Neuronal stem cell (in vitro differentiated cells): ENCODE results near the gene ATP6V1F.

Experiments used
- DNase-seq: peaks from one replicate; pipeline ENCODE4 v3.0.0-alpha.2; 2013; ENCODE audit warnings: low spot score
- H2AFZ ChIP-seq: one replicate; pipeline ENCODE4 v1.6.1; 2013; ENCODE audit warnings: mild to moderate bottlenecking, low read length, inconsistent platforms
- H2AK5ac ChIP-seq: 2 replicates; pipeline ENCODE4 v1.6.1; 2013; ENCODE audit warnings: low read depth, mild to moderate bottlenecking, inconsistent platforms, low read length, moderate library complexity, mixed read lengths
- H2BK120ac ChIP-seq: 2 replicates; pipeline ENCODE4 v1.6.1; 2013; ENCODE audit warnings: low read depth, mild to moderate bottlenecking, inconsistent platforms, low read length, moderate library complexity, mixed read lengths
- H2BK12ac ChIP-seq: one replicate; pipeline ENCODE4 v1.6.1; 2013; ENCODE audit warnings: low read length, inconsistent platforms
- H2BK15ac ChIP-seq: 2 replicates; pipeline ENCODE4 v1.6.1; 2013; ENCODE audit warnings: mild to moderate bottlenecking, low read length, inconsistent platforms, mixed read lengths
- H2BK5ac ChIP-seq: one replicate; pipeline ENCODE4 v1.6.1; 2013; ENCODE audit warnings: inconsistent platforms, mild to moderate bottlenecking, low read length, moderate library complexity
- H3K14ac ChIP-seq: one replicate; pipeline ENCODE4 v1.6.1; 2013; ENCODE audit warnings: low read length, inconsistent platforms
- H3K18ac ChIP-seq: 2 replicates; pipeline ENCODE4 v1.6.1; 2013; ENCODE audit warnings: low read length, inconsistent platforms
- H3K23ac ChIP-seq: 2 replicates; pipeline ENCODE4 v1.6.1; 2013; ENCODE audit warnings: low read depth, mild to moderate bottlenecking, mixed read lengths, low read length, inconsistent platforms; ENCODE audit not compliant: poor library complexity
- H3K27ac ChIP-seq: replicated peaks from 3 replicates; pipeline ENCODE4 v1.5.1; 2013; ENCODE audit warnings: low read length, inconsistent platforms
- H3K27me3 ChIP-seq, 3 experiments: 2 replicates each; pipeline ENCODE4 v1.6.1; 2013; ENCODE audit warnings: low read length in 3 of 3, mild to moderate bottlenecking in 2 of 3, inconsistent platforms in 1 of 3, low read depth in 1 of 3, mixed read lengths in 1 of 3, moderate library complexity in 1 of 3; ENCODE audit not compliant: control insufficient read depth in 3 of 3, insufficient read depth in 3 of 3
- H3K36me3 ChIP-seq, 2 donors: replicated peaks in 1 of 2; 2 replicates each; pipeline ENCODE4 v1.6.1; 2013; ENCODE audit warnings: low read length in 2 of 2; ENCODE audit not compliant: control insufficient read depth in 2 of 2, insufficient read depth in 2 of 2
- H3K4ac ChIP-seq: 2 replicates; pipeline ENCODE4 v1.6.1; 2013; ENCODE audit warnings: inconsistent platforms, mild to moderate bottlenecking, low read length, moderate library complexity
- H3K4me1 ChIP-seq, 2 donors: 1 replicate in 1 of 2; 2 replicates in 1 of 2; pipeline ENCODE4 v1.6.1; 2013; ENCODE audit warnings: low read length in 2 of 2, low read depth in 1 of 2; ENCODE audit not compliant: control insufficient read depth in 2 of 2, insufficient read depth in 1 of 2
- H3K4me2 ChIP-seq: one replicate; pipeline ENCODE4 v1.6.1; 2013; ENCODE audit warnings: mild to moderate bottlenecking, low read length, inconsistent platforms; ENCODE audit not compliant: insufficient read depth, poor library complexity, severe bottlenecking
- H3K4me3 ChIP-seq, 2 donors: 2 replicates each; pipeline ENCODE4 v1.5.1; 2013; ENCODE audit warnings: low read length in 2 of 2, mild to moderate bottlenecking in 2 of 2, inconsistent platforms in 1 of 2, moderate library complexity in 1 of 2
- H3K79me1 ChIP-seq: one replicate; pipeline ENCODE4 v1.6.1; 2013; ENCODE audit warnings: low read depth, mild to moderate bottlenecking, inconsistent platforms, low read length, moderate library complexity
- H3K9ac ChIP-seq: one replicate; pipeline ENCODE4 v1.6.1; 2013; ENCODE audit warnings: mild to moderate bottlenecking, low read depth, low read length, inconsistent platforms; ENCODE audit not compliant: poor library complexity
- H3K9me3 ChIP-seq, 2 donors: replicated peaks in 1 of 2; 2 replicates each; pipeline versions ENCODE3 to v1.6.1; 2013; ENCODE audit warnings: low read length in 2 of 2, mild to moderate bottlenecking in 2 of 2, inconsistent platforms in 1 of 2, low read depth in 1 of 2, mixed read lengths in 1 of 2, moderate library complexity in 1 of 2; ENCODE audit not compliant: control insufficient read depth in 2 of 2, insufficient read depth in 1 of 2
- H4K8ac ChIP-seq: one replicate; pipeline ENCODE4 v1.6.1; 2013; ENCODE audit warnings: low read depth, mild to moderate bottlenecking, inconsistent platforms, low read length, moderate library complexity
- H4K91ac ChIP-seq: one replicate; pipeline ENCODE4 v1.6.1; 2013; ENCODE audit warnings: low read length, low read depth, mild to moderate bottlenecking, inconsistent platforms; ENCODE audit not compliant: poor library complexity
- WGBS, 2 donors: extraction: QIAGEN DNeasy Blood & Tissue Kit; methylation state at CpG; one replicate each; pipeline ENCODE4 v1.1.7; 2013; ENCODE audit warnings: missing lambda C conversion rate in 2 of 2, mixed read lengths in 1 of 2; ENCODE audit not compliant: insufficient read length in 2 of 2, insufficient replicate concordance in 1 of 2; ENCODE audit errors: extremely low coverage in 2 of 2; 5-methylcytosine and 5-hydroxymethylcytosine counted together

ATP6V1F gene

DNA sequence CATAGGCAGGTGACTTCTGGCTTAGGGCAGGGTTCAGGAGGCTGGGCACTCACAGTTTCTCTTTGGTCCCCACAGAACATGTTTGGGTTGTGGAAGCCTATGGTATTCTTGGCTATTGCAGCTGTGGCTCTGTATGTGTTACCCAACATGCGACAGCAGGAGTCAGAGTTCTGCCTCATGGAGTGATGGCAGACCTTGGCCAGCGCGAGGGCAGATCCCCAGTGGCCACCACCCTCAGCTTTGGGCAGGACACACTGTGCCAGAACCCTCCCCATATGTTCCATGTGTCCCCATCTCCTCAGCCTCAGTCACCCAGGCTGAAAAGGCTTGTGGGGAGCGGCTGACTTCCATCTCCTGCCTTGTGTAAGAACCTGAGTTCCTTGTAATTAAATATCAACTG lies 40.9 kb upstream of the ATP6V1F start:
- Histone ChIP-seq H4K8ac (no peak overlapping the region), H4K91ac (no peak overlapping the region), H2BK120ac (no peak overlapping the region), H3K36me3 (peaks cover 0 to 6% of the 10 kb centered on the region in 2 donors), H3K18ac (no peak overlapping the region), H3K4me2 (no peak overlapping the region), H3K4me3 (no peak overlapping the region), H2AFZ (no peak overlapping the region), H3K9ac (no peak overlapping the region), H3K27me3 (peaks cover 0 to 2% (median 0%) of the 10 kb centered on the region in 3 experiments), H2BK15ac (no peak overlapping the region), H3K27ac (no peak overlapping the region), H2AK5ac (no peak overlapping the region), H3K4me1 (peaks cover 0 to 3% of the 10 kb centered on the region in 2 donors), H2BK5ac (no peak overlapping the region), H2BK12ac (no peak overlapping the region), H3K9me3 (no peaks in the 10 kb centered on the region), H3K14ac (no peak overlapping the region), H3K4ac (no peak overlapping the region), H3K79me1 (no peaks in the 10 kb centered on the region), H3K23ac (no peak overlapping the region)
- no CpG with 5 or more reads among the region's 4 CpGs for WGBS, 2 donors
- no peak for DNase-seq

DNA sequence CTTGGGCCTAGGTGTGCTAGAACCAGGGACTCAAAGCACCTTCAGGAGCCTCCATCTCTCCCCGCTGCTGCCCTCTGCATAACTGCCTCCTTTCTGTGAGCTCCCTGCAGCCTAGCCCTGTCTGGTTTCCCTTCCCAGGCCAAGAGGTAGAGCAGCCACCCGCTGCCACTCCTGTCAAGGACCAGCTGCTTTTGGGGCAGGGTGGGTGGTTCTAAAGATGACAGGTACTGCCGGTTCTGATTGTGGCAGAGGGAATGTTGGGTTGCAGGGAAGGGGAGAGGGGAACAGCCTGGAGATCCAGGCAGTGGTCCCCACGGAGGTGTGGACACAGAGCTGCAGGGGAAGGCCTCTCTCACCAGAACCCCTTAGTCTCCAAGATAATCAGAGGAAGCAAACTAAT lies 36.1 kb upstream of the ATP6V1F start:
- DNase-seq = no peak
- no peak overlapping the region for H3K14ac ChIP-seq
- no peak overlapping the region for H4K8ac ChIP-seq
- no peak overlapping the region for H3K4ac ChIP-seq
- no peak overlapping the region for H3K27ac ChIP-seq
- no peak overlapping the region for H2BK5ac ChIP-seq
- peaks cover 2% of the 10 kb centered on the region for H3K79me1 ChIP-seq
- H3K18ac ChIP-seq = no peak overlapping the region
- no peak overlapping the region for H3K4me2 ChIP-seq
- peaks cover 0 to 2% of the 10 kb centered on the region in 2 donors for H3K36me3 ChIP-seq
- H2BK120ac ChIP-seq = no peak overlapping the region
- H3K27me3 ChIP-seq = peaks cover 0 to 2% (median 0%) of the 10 kb centered on the region in 3 experiments
- no peak overlapping the region for H2AK5ac ChIP-seq
- WGBS, 2 donors = no CpG with 5 or more reads among the region's 4 CpGs
- H3K9ac ChIP-seq = no peak overlapping the region
- no peak overlapping the region for H3K23ac ChIP-seq
- no peaks in the 10 kb centered on the region for H3K9me3 ChIP-seq
- H2AFZ ChIP-seq = no peak overlapping the region
- H3K4me3 ChIP-seq = no peak overlapping the region
- no peak overlapping the region for H2BK15ac ChIP-seq
- H2BK12ac ChIP-seq = no peak overlapping the region
- H4K91ac ChIP-seq = no peak overlapping the region
- peaks cover 20 to 21% of the 10 kb centered on the region in 2 donors for H3K4me1 ChIP-seq

DNA sequence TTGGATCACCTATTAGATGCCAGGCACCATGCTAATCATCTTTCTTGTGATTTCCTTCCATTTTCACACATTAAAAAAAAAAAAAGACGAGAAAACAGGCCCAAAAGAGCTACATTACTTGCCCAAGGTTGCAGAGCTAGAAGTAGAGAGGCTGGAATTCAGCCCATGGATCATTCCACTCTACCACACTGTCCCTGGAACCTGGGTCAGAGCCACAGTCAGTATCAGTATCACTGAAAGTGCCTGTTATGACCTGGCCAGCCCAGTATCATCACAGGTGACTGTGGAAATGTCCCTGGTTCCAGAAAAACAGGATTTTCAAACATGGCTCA lies 35.8 kb upstream of the ATP6V1F start:
- Histone ChIP-seq H4K91ac (no peak overlapping the region), H3K4ac (no peak overlapping the region), H3K23ac (no peak overlapping the region), H3K36me3 (no peaks in the 10 kb centered on the region), H4K8ac (no peak overlapping the region), H3K27me3 (no peaks in the 10 kb centered on the region), H2AK5ac (no peak overlapping the region), H3K18ac (no peak overlapping the region), H2BK12ac (no peak overlapping the region), H3K4me3 (no peak overlapping the region), H2BK120ac (no peak overlapping the region), H2BK15ac (no peak overlapping the region), H3K79me1 (peaks cover 2% of the 10 kb centered on the region), H3K9ac (no peak overlapping the region), H3K14ac (no peak overlapping the region), H2AFZ (no peak overlapping the region), H3K4me2 (no peak overlapping the region), H3K4me1 (peaks cover 22 to 24% of the 10 kb centered on the region in 2 donors), H3K27ac (no peak overlapping the region), H2BK5ac (no peak overlapping the region), H3K9me3 (no peaks in the 10 kb centered on the region)
- no CpG with 5 or more reads among the region's 1 CpG for WGBS, 2 donors
- DNase-seq = no peak

DNA sequence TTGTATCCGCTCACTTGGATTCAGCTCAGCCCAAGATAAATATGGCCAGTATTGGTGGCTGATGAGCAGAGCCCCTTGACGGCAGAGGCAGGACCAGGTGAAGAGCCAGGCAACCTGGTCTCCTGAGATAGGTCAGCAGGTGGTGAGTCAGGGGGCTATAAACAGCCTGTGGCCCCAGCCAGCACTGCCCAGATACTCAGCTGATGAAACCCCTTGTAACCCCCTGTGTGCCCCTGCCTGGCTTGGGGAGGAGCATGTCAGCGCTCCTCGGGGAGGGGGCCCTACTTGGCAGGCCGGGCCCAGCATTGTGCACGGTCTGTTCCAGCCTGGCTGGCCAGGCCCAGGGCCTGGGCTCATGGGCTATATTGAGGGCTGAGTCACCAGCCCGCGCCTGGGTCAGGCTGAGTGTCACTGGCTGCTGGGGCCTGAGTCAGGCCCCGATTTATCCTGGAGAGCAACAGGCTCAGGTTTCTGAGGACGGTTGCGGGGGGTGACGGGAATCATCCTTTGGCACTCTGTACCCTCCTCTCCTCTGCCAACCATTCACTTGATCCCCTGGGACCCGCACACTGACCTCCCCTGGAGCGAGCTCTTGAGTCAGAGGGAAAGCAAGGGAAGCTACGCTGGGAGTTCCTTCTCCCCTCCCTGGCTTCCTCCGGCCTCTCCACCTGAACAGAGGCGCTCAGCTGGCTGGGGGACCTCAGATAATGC lies 35.3 kb upstream of the ATP6V1F start:
- Histone ChIP-seq H2BK12ac (no peak overlapping the region), H2AFZ (peak overlapping the region; percentile 79), H2AK5ac (peak overlapping the region; percentile 2), H3K4me2 (no peak overlapping the region), H3K4ac (no peak overlapping the region), H2BK15ac (peak overlapping the region; percentile 2), H3K14ac (no peak overlapping the region), H3K23ac (no peak overlapping the region), H3K4me3 (no peak overlapping the region), H3K27me3 (no peaks in the 10 kb centered on the region), H3K4me1 (peaks cover 24 to 29% of the 10 kb centered on the region in 2 donors), H3K79me1 (peaks cover 2% of the 10 kb centered on the region), H3K9me3 (no peaks in the 10 kb centered on the region), H3K9ac (no peak overlapping the region), H3K36me3 (no peaks in the 10 kb centered on the region), H3K27ac (peak overlapping the region; percentile 68), H2BK5ac (no peak overlapping the region), H4K8ac (no peak overlapping the region), H3K18ac (peak overlapping the region; percentile 45), H4K91ac (no peak overlapping the region), H2BK120ac (no peak overlapping the region)
- no peak for DNase-seq
- WGBS, 2 donors = no CpG with 5 or more reads among the region's 17 CpGs
